Esophagus (tissue), 2 donors: ENCODE results near the gene SMC3. TPM values are rescaled to one million over a fixed set of nuclear protein-coding genes. Genes with fewer than 3 reads are reported as not detected.

Experiments used
- H3K27ac ChIP-seq, 2 donors: one replicate each; pipeline ENCODE4 v1.5.1; 2013; ENCODE audit warnings: low read depth in 2 of 2, mild to moderate bottlenecking in 2 of 2, inconsistent platforms in 1 of 2, low read length in 1 of 2, moderate library complexity in 1 of 2
- H3K27me3 ChIP-seq, 2 donors: one replicate each; pipeline ENCODE4 v1.6.1; 2013; ENCODE audit warnings: low read length in 2 of 2, control low read depth in 1 of 2, mild to moderate bottlenecking in 1 of 2; ENCODE audit not compliant: insufficient read depth in 2 of 2, control insufficient read depth in 1 of 2
- H3K36me3 ChIP-seq, 2 donors: one replicate each; pipeline ENCODE4 v1.6.1; 2013; ENCODE audit warnings: low read length in 1 of 2; ENCODE audit not compliant: control insufficient read depth in 2 of 2, insufficient read depth in 2 of 2
- H3K4me1 ChIP-seq, 2 donors: one replicate each; pipeline ENCODE4 v1.6.1; 2013; ENCODE audit warnings: low read length in 1 of 2; ENCODE audit not compliant: control insufficient read depth in 2 of 2, insufficient read depth in 2 of 2
- H3K4me3 ChIP-seq, 2 donors: one replicate each; pipeline ENCODE4 v1.5.1; 2013; ENCODE audit warnings: low read length in 2 of 2, mild to moderate bottlenecking in 2 of 2, low read depth in 1 of 2, moderate library complexity in 1 of 2
- H3K9me3 ChIP-seq, 2 donors: one replicate each; pipeline ENCODE4 v1.6.1; 2013; ENCODE audit warnings: mild to moderate bottlenecking in 2 of 2, low read depth in 1 of 2, low read length in 1 of 2, moderate library complexity in 1 of 2; ENCODE audit not compliant: control insufficient read depth in 2 of 2, insufficient read depth in 1 of 2
- WGBS, 2 donors: extraction: QIAGEN DNeasy Blood & Tissue Kit; methylation state at CpG; one replicate each; pipeline ENCODE4 v1.1.7; 2013; 5-methylcytosine and 5-hydroxymethylcytosine counted together
- polyA plus RNA-seq, 2 donors: library from polyadenylated mRNA; stranded (reverse); fragments of 200-250 nt; gene quantifications; one replicate each; pipeline ENCODE4 v1.2.3, GENCODE V29; 2013
- donor health status: healthy with polysubstance abuse.
- donor health status: Bipolar disorder and iron deficiency.

SMC3 gene
- polyA plus RNA-seq, 2 donors: 11.3 to 18.0 TPM

- WGBS, 2 donors: 77 to 90% methylated on average over 1 of the region's 1 CpG
- Histone ChIP-seq H3K27me3 (no peaks in the 10 kb centered on the region), H3K4me3 (no peak overlapping the region), H3K36me3 (no peaks in the 10 kb centered on the region), H3K4me1 (no peaks in the 10 kb centered on the region), H3K9me3 (no peaks in the 10 kb centered on the region), H3K27ac (no peak overlapping the region)
Measured at GRCh38 chr10:110540031-110540430, 27.5 kb upstream of the SMC3 start.

GRCh38 chr10:110544958-110545537 lies 22.4 kb upstream of the SMC3 start:
- no peaks in the 10 kb centered on the region for H3K9me3 ChIP-seq
- H3K4me3 ChIP-seq: no peak overlapping the region
- no peak overlapping the region for H3K27ac ChIP-seq
- no peaks in the 10 kb centered on the region for H3K36me3 ChIP-seq
- peaks cover 0 to 2% of the 10 kb centered on the region in 2 donors for H3K27me3 ChIP-seq
- H3K4me1 ChIP-seq: no peaks in the 10 kb centered on the region

DNA sequence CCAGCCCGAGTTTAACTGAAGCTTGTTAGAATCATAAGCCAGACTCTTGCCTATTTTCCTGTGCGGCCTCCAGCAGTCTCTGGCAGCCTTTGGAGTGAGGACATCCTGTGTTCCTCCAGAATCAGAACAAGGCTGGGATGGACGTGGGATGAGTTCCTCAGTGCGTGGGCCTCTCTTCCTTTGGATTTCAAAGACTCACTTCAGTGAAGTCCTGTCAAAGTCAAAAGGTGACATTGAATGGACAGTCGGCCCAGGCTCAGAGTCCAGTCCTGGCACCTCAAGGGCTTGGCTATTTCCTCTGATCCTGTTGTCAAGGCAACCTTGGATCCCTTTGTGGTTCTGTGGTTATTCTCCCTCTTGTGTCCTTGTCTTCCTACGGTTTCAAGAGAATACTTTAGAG lies 21.4 kb upstream of the SMC3 start:
- H3K27me3 ChIP-seq: peaks cover 0 to 2% of the 10 kb centered on the region in 2 donors
- no peaks in the 10 kb centered on the region for H3K4me1 ChIP-seq
- 75 to 79% methylated on average over 6 of the region's 6 CpGs for WGBS, 2 donors
- no peak overlapping the region for H3K27ac ChIP-seq
- no peak overlapping the region for H3K4me3 ChIP-seq
- H3K9me3 ChIP-seq: no peaks in the 10 kb centered on the region
- H3K36me3 ChIP-seq: no peaks in the 10 kb centered on the region

GRCh38 chr10:110546499-110547110 lies 20.9 kb upstream of the SMC3 start:
- H3K27ac ChIP-seq: no peak overlapping the region
- no peaks in the 10 kb centered on the region for H3K9me3 ChIP-seq
- WGBS, 2 donors: 63 to 69% methylated on average over 7 of the region's 7 CpGs
- no peaks in the 10 kb centered on the region for H3K36me3 ChIP-seq
- H3K4me1 ChIP-seq: no peaks in the 10 kb centered on the region
- no peak overlapping the region for H3K4me3 ChIP-seq
- H3K27me3 ChIP-seq: peaks cover 0 to 2% of the 10 kb centered on the region in 2 donors

DNA sequence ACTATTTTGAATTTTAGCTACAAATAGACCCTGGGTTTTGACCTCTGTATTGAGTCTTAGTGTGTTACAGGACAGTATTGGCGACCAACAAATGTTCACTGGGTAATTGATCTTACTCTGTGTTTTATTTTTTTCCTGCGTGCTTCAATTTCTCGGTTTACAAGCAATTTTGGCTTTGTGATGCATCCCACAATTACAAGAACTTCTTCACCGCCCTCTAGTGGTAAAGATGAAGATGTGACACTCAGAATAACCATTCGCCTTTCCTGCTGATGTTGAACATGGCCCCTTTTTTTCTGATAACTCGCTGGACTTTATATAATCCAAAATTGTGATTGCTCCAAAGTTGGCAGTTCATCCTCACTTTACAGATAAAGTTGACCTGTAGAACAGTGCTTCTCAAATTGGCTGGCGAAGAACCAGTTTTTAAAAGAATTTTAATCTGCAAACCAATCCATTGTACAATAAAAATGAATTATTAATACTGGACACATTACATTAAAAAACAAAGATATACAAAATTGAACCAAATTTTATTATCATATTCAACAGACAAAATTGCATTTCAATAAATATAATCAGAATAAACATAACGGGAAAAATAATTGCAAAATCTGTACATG lies 20.2 kb upstream of the SMC3 start:
- Histone ChIP-seq H3K27ac (no peak overlapping the region), H3K36me3 (no peaks in the 10 kb centered on the region), H3K9me3 (no peaks in the 10 kb centered on the region), H3K27me3 (peaks cover 0 to 2% of the 10 kb centered on the region in 2 donors), H3K4me3 (no peak overlapping the region), H3K4me1 (no peaks in the 10 kb centered on the region)
- 11 to 15% methylated on average over 8 of the region's 8 CpGs for WGBS, 2 donors

- Histone ChIP-seq H3K4me1 (no peaks in the 10 kb centered on the region), H3K27ac (no peak overlapping the region), H3K36me3 (no peaks in the 10 kb centered on the region), H3K4me3 (no peak overlapping the region), H3K9me3 (no peaks in the 10 kb centered on the region), H3K27me3 (peaks cover 0 to 2% of the 10 kb centered on the region in 2 donors)
- 59 to 68% methylated on average over 5 of the region's 5 CpGs for WGBS, 2 donors
Measured at GRCh38 chr10:110548002-110548401, 19.5 kb upstream of the SMC3 start.

DNA sequence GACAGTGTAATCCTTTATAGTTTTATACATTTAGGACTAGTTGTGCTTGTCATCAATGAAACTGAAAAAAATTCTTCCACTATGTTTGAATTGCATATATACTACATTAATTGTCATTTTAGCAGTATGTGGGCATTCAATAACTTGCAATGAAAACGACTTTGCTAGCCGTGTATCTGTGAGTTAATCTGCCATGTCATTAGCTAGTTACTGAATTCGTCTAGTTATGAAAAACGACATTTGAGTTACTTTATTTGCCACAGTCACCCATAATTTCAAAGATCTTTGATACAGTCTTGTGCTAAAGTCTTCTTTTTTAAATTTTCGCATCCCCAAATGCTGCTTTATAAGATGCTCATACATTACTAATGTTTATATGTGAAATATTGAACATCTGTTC lies 18.3 kb upstream of the SMC3 start:
- WGBS, 2 donors: 78 to 79% methylated on average over 5 of the region's 5 CpGs
- Histone ChIP-seq H3K36me3 (no peaks in the 10 kb centered on the region), H3K9me3 (no peaks in the 10 kb centered on the region), H3K4me1 (no peaks in the 10 kb centered on the region), H3K27ac (no peak overlapping the region), H3K27me3 (peaks cover 0 to 2% of the 10 kb centered on the region in 2 donors), H3K4me3 (no peak overlapping the region)

GRCh38 chr10:110553905-110554304 lies 13.6 kb upstream of the SMC3 start:
- Histone ChIP-seq H3K27ac (no peak overlapping the region), H3K4me1 (no peaks in the 10 kb centered on the region), H3K9me3 (no peaks in the 10 kb centered on the region), H3K27me3 (no peaks in the 10 kb centered on the region), H3K36me3 (no peaks in the 10 kb centered on the region), H3K4me3 (no peak overlapping the region)
- WGBS, 2 donors: 41 to 44% methylated on average over 2 of the region's 2 CpGs

- no peak overlapping the region for H3K4me3 ChIP-seq
- WGBS, 2 donors: 81 to 84% methylated on average over 1 of the region's 1 CpG
- H3K27me3 ChIP-seq: no peaks in the 10 kb centered on the region
- H3K36me3 ChIP-seq: no peaks in the 10 kb centered on the region
- no peaks in the 10 kb centered on the region for H3K4me1 ChIP-seq
- H3K27ac ChIP-seq: no peak overlapping the region
- H3K9me3 ChIP-seq: no peaks in the 10 kb centered on the region
Measured at GRCh38 chr10:110556296-110556695, 11.2 kb upstream of the SMC3 start.
